Prostate gland (tissue), 2 donors: ENCODE measurements around the gene BCL11B. TPM values are rescaled to one million over a fixed set of nuclear protein-coding genes. Genes with fewer than 3 reads are reported as not detected.

Experiments used
- DNase-seq: peaks from one replicate; pipeline ENCODE4 v3.0.0-alpha.2; 2019; ENCODE audit warnings: low spot score
- H3K27ac ChIP-seq, 2 donors: fragments of 200-600 bp; sonication (generic); 2 replicates each; pipeline ENCODE4 v1.5.1; 2017 to 2019
- H3K27me3 ChIP-seq: fragments of 200-600 bp; sonication (generic); replicated peaks from 2 replicates; pipeline ENCODE4 v1.5.1; 2019; ENCODE audit not compliant: insufficient read depth
- H3K36me3 ChIP-seq, 2 donors: fragments of 200-600 bp; sonication (generic); 1 replicate in 1 of 2; 2 replicates in 1 of 2; pipeline versions ENCODE4 v1.5.1 to v1.8.1; 2017 to 2019
- H3K4me1 ChIP-seq: fragments of 200-600 bp; sonication (generic); replicated peaks from 2 replicates; pipeline ENCODE4 v1.5.1; 2019
- H3K4me3 ChIP-seq, 2 donors: fragments of 200-600 bp; sonication (generic); 2 replicates each; pipeline ENCODE4 v1.5.1; 2017 to 2019
- H3K9me3 ChIP-seq: fragments of 200-600 bp; sonication (generic); 2 replicates; pipeline ENCODE4 v1.5.1; 2017
- POLR2A ChIP-seq: fragments of 450-650 bp; IDR thresholded peaks from one replicate; pipeline ENCODE4 v1.6.1; 2016; ENCODE audit warnings: antibody characterized with exemption, mild to moderate bottlenecking
- POLR2AphosphoS5 ChIP-seq: sonication (generic); formaldehyde crosslinking; IDR thresholded peaks from one replicate; pipeline ENCODE4 v1.6.1; 2017; ENCODE audit warnings: antibody characterized with exemption
- WGBS: methylation state at CpG from one replicate; pipeline ENCODE4 v1.1.5; 2018; 5-methylcytosine and 5-hydroxymethylcytosine counted together
- intact Hi-C: fragments of 100-400 bp; cut with DNase I; formaldehyde crosslinking; loops from one replicate; pipeline ENCODE4 v1.14.2; 2022
- total RNA-seq, 2 donors: library from RNA; depleted of rRNA; stranded (reverse); fragments of >200 nt; gene quantifications; one replicate each; pipeline ENCODE4 v1.1.0, GENCODE V29; 2016
- TF ChIP-seq, protein P1 (sequence below), 4 experiments: fragments of 200-600 bp in 2 of 4; fragments of 450-650 bp in 2 of 4; sonication (generic) in 2 of 4; IDR thresholded peaks; 1 replicate in 3 of 4; 2 replicates in 1 of 4; pipeline ENCODE4 v1.5.1; 2016 to 2019; ENCODE audit warnings: antibody characterized with exemption in 4 of 4, mild to moderate bottlenecking in 2 of 4, moderate library complexity in 2 of 4

BCL11B gene
- total RNA-seq, 2 donors from 2014 or later = 2.8 to 5.4 TPM

DNA sequence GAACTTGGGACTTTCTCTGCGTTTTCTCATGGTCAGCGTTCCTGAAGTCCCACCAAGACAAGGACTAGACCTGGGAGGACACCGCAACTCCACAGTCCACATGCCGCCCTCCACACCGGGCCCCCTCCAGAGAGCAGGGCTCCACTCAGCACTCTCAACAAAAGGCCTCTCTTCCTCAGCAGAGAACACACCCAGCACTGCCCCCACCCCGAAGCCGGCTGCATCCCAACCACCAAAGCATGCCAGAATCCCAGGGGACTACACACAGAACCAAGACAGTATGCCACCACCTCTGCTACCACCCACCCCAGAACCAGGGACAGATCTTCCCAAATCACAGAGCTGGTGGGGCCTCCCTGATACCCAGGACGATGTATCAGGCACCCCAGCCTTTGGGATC is 88.3 kb downstream of the BCL11B start:
- Histone ChIP-seq H3K9me3 (no peaks in the 10 kb centered on the region), H3K4me3 (no peak overlapping the region), H3K27ac (no peak overlapping the region), H3K36me3 (no peaks in the 10 kb centered on the region), H3K27me3 (peaks cover 3% of the 10 kb centered on the region), H3K4me1 (no peaks in the 10 kb centered on the region)
- no peak for DNase-seq
- intact Hi-C loops = no loop called here
- 93% methylated on average over 8 of the region's 8 CpGs for WGBS
- no peak for TF ChIP-seq POLR2A
- no peak for TF ChIP-seq POLR2AphosphoS5
- TF ChIP-seq, protein P1, sequence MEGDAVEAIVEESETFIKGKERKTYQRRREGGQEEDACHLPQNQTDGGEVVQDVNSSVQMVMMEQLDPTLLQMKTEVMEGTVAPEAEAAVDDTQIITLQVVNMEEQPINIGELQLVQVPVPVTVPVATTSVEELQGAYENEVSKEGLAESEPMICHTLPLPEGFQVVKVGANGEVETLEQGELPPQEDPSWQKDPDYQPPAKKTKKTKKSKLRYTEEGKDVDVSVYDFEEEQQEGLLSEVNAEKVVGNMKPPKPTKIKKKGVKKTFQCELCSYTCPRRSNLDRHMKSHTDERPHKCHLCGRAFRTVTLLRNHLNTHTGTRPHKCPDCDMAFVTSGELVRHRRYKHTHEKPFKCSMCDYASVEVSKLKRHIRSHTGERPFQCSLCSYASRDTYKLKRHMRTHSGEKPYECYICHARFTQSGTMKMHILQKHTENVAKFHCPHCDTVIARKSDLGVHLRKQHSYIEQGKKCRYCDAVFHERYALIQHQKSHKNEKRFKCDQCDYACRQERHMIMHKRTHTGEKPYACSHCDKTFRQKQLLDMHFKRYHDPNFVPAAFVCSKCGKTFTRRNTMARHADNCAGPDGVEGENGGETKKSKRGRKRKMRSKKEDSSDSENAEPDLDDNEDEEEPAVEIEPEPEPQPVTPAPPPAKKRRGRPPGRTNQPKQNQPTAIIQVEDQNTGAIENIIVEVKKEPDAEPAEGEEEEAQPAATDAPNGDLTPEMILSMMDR (IDR thresholded peaks at IDR 0.05) = no peak

DNA sequence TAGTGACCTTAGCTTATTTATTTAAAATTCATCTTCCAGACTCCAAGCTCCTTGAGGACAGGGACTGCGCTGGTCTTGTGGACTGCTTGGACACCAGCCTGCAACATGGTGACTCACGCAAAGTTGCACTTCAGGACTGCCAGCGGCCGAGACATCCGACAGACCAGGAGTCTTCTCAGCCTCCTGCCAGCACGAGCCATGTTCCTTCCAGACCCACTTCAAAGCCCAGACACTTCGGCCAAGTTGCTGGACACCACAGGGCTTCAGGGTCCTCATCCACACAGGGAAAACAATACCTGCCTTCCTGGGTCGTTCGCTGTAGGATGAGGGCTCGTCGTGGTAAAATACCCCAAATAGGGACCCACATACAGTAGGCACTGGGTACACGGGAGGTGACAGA is 88.7 kb downstream of the BCL11B start:
- no peak for DNase-seq
- no peak overlapping the region for H3K4me3 ChIP-seq
- intact Hi-C loops = no loop called here
- no peaks in the 10 kb centered on the region for H3K36me3 ChIP-seq
- no peak overlapping the region for H3K27ac ChIP-seq
- H3K4me1 ChIP-seq = no peaks in the 10 kb centered on the region
- no peak for TF ChIP-seq POLR2A
- TF ChIP-seq, protein P1 (IDR thresholded peaks at IDR 0.05) = no peak
- WGBS = 96% methylated on average over 12 of the region's 12 CpGs
- H3K27me3 ChIP-seq = no peaks in the 10 kb centered on the region
- H3K9me3 ChIP-seq = no peaks in the 10 kb centered on the region

DNA sequence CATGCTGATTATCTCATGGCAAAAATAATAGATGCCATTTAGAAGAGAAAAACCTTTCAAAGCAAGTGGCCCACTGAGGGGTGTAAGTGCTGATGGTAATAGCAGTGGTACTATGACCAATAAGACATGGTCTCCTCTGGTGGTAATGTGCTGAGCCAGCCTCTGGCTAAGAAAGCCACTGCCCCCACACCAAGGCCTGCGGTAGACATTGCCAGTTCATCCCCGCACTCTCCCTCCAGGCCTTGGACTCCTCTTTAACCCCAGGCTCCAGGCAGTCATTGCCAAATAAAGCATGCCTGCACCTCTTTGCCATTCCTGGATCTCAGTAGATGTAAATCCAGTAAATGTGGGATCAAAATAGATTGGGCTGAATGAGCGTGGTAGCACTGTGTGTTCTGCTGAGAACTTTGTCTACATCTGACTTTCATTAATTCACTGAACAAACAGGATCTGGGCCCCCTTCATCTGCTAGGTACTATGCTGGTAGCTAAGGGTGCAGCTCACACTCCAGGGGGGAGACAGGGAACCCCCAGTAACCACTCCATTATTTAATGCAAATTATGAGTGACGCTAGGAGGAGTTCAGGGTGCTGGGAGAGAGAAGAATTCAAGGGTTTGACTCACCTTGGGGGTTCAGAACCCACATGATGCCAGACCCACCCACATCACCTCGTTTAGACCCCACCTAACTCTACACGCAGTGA is 89.3 kb downstream of the BCL11B start:
- TF ChIP-seq, protein P1 (IDR thresholded peaks at IDR 0.05) = no peak
- no peak for TF ChIP-seq POLR2AphosphoS5
- no peak for TF ChIP-seq POLR2A

DNA sequence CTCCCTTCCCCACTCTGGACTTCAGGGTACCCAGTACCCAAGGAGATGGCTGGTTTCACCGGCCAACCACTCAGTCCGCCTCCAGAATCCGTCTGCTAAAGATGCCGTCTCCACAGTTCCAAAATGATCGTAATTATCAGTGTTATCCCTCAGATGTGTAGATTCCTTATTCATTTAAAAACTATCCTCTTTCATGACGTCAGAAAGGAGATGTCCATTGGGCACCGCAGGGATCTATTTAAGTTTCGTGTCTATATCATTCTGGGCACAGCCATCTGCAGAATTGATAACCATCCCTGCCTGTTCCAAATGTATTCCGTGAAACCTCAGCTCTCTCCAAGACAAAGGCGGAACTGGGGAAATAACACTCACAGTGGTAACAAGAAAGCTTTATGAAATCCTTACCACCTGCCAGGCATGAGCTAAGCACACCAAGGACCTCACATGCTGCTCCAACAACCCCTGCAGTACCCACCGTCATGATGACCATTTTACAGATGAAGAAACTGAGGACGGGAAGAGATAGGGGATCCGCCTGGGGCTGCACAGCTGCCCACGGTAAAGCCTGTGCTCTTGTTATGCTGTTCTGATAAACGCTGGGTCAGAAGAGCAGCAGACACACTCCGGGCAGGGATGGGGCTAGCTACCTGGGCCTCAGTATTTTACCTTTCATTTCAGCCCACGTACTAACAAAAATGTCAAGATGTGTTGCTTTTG is 90.0 kb downstream of the BCL11B start:
- Histone ChIP-seq H3K9me3 (no peaks in the 10 kb centered on the region), H3K36me3 (no peaks in the 10 kb centered on the region), H3K4me3 (no peak overlapping the region), H3K27ac (no peak overlapping the region), H3K27me3 (no peaks in the 10 kb centered on the region), H3K4me1 (no peaks in the 10 kb centered on the region)
- 85% methylated on average over 17 of the region's 17 CpGs for WGBS
- no peak for DNase-seq
- intact Hi-C loops = no loop called here
- TF ChIP-seq POLR2AphosphoS5 = no peak
- TF ChIP-seq, protein P1 (IDR thresholded peaks at IDR 0.05) = no peak
- no peak for TF ChIP-seq POLR2A

More for the DNA sequence above, 89.3 kb downstream of the BCL11B start:
- Histone ChIP-seq H3K36me3 (no peaks in the 10 kb centered on the region), H3K27me3 (no peaks in the 10 kb centered on the region), H3K4me3 (no peak overlapping the region), H3K4me1 (no peaks in the 10 kb centered on the region), H3K9me3 (no peaks in the 10 kb centered on the region), H3K27ac (no peak overlapping the region)
- intact Hi-C loops = no loop called here
- WGBS = 88% methylated on average over 6 of the region's 6 CpGs
- DNase-seq = no peak

DNA sequence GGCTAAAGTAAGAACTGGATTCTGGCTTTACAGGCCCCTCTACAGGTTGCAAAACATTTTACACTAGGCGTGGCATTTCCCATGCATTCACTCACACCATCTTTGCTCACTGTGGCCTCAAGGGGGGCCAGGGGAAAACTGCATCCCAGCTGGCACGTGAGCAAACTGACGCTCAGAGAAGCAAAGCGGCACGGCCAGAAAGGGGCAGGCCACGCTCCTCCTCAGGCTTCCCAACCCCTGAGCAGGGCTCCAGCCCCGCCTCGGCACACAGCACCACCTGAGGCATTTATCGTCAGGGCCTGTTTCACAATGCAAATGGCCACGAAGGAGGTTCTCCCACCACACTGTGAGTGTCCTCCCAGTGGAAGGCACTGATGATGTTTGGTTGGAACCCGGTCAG is 90.8 kb downstream of the BCL11B start:
- intact Hi-C loops = no loop called here
- no peak overlapping the region for H3K27ac ChIP-seq
- no peaks in the 10 kb centered on the region for H3K4me1 ChIP-seq
- no peak overlapping the region for H3K4me3 ChIP-seq
- no peak for DNase-seq
- TF ChIP-seq POLR2A = no peak
- no peak for TF ChIP-seq POLR2AphosphoS5
- TF ChIP-seq, protein P1 (IDR thresholded peaks at IDR 0.05) = no peak
- H3K9me3 ChIP-seq = no peaks in the 10 kb centered on the region
- WGBS = 85% methylated on average over 11 of the region's 11 CpGs
- H3K27me3 ChIP-seq = no peaks in the 10 kb centered on the region
- H3K36me3 ChIP-seq = no peaks in the 10 kb centered on the region
